ENCODE results near the gene SPATA2L. TPM values are rescaled to one million over a fixed set of nuclear protein-coding genes. Genes with fewer than 3 reads are reported as not detected.
"Not testable (repeated sequence)": the region's sequence is repeated elsewhere in the genome, so short reads cannot be mapped to it uniquely, and the experiment has no call there.

The SPATA2L gene
- total RNA-seq, 1 donor from 2014 or later = 16.2 TPM

DNA sequence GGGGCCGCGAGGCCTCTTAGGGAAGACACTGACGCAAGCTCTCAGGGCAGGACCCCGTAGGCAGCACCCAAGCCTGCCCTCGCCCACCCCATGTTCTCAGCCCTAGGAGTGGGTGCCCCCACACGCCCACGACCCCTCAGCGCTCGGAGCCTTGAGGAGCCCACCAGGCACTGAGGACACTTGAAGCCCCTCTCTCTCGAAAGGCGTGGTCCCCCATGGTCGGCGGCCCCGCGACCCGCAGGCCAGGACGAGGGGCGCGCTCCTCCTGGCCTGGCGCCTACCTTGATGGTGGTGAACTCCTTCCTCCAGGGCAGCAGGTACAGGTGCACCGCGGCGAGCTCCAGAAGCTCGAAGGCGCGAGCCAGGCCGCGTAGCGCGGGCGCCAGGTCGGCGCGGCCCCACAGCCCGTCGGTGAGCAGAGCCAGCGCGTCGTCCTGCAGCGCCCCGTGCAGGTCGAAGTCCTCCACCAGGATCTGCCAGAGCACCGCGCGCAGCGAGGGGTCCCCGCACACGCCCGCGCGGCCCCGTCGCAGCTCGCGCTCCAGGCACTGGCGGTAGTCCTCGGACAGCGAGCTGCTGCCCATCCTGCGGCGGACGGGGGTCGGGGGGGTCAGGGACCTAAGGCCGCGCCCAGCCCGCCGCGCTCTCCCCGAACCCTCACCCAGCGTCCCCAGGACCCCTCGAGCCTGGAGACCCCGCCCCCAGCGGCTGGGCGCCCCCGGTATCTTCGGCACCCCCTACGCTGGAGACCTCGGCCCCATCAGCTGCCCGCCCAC, 668 bp downstream of the SPATA2L start:
- Histone ChIP-seq H3K9me3 (no peaks in the 10 kb centered on the region), H3K27me3 (no peaks in the 10 kb centered on the region), H3K4me1 (peaks cover 28% of the 10 kb centered on the region), H3K4me3 (peak overlapping the region; percentile 68 to 84), H3K36me3 (no peaks in the 10 kb centered on the region), H3K27ac (peak overlapping the region; percentile 79)
- no peak for DNase-seq (ENCODE audit: extremely low spot score in 2 of 2)
- TF ChIP-seq, protein P1, sequence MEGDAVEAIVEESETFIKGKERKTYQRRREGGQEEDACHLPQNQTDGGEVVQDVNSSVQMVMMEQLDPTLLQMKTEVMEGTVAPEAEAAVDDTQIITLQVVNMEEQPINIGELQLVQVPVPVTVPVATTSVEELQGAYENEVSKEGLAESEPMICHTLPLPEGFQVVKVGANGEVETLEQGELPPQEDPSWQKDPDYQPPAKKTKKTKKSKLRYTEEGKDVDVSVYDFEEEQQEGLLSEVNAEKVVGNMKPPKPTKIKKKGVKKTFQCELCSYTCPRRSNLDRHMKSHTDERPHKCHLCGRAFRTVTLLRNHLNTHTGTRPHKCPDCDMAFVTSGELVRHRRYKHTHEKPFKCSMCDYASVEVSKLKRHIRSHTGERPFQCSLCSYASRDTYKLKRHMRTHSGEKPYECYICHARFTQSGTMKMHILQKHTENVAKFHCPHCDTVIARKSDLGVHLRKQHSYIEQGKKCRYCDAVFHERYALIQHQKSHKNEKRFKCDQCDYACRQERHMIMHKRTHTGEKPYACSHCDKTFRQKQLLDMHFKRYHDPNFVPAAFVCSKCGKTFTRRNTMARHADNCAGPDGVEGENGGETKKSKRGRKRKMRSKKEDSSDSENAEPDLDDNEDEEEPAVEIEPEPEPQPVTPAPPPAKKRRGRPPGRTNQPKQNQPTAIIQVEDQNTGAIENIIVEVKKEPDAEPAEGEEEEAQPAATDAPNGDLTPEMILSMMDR (IDR thresholded peaks at IDR 0.05) = no peak
- no peak for TF ChIP-seq POLR2AphosphoS5 (IDR thresholded peaks at IDR 0.05; ENCODE audit: insufficient read depth in 1 of 2, low read depth in 1 of 2)
- TF ChIP-seq POLR2A (IDR thresholded peaks at IDR 0.05) = no peak
- intact Hi-C loops (cut with DNase I) = loop anchor here (5.0 to 10.0 kb wide), 2 partner anchors 139 to 164 kb away; partner anchors contain the start of gene RPL13

DNA sequence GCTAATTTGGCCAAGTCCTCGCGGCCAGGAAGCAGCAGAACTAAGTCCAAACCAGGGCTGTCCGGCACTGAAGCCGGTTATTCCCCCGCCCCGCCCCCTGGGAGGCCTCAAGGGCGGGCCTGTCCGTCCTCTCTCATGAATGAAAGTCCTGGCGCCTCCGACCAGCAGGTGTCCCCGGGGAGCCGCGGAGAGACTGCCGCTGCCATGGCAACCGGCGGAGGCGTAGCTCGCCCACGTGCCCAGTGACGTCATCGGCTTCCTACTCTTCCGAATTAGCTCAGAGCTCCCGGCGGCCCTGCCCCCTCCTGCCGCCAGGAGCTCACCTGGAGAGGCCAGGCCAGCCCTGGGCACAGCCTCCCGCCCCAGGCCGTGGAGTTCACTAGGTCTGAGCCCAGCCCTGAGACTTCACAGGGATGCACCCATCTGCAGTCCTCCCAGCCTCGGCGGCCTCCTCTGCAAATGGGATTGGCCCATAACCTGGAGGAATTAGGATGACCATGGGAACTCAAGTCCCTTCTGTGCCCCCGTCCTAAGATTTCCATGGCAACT, 1.3 kb downstream of the SPATA2L start:
- no peaks in the 10 kb centered on the region for H3K9me3 ChIP-seq
- TF ChIP-seq, protein P1 (IDR thresholded peaks at IDR 0.05) = peak; percentile 36 to 71 (median 52)
- TF ChIP-seq POLR2A (IDR thresholded peaks at IDR 0.05) (peak in 1 of 2 donors; percentile 24), POLR2AphosphoS5 (IDR thresholded peaks at IDR 0.05; ENCODE audit: insufficient read depth in 1 of 2, low read depth in 1 of 2) (peak; percentile 84 to 91)
- H3K36me3 ChIP-seq = no peaks in the 10 kb centered on the region
- peaks cover 28% of the 10 kb centered on the region for H3K4me1 ChIP-seq
- intact Hi-C loops (cut with DNase I) = loop anchor here (5.0 to 10.0 kb wide), 2 partner anchors 138 to 165 kb away; partner anchors contain the start of gene RPL13
- peak in 1 of 2 donors; percentile 99 for DNase-seq (ENCODE audit: extremely low spot score in 2 of 2)
- H3K27me3 ChIP-seq = no peaks in the 10 kb centered on the region
- peak overlapping the region; percentile 79 for H3K27ac ChIP-seq
- peak overlapping the region; percentile 68 to 84 for H3K4me3 ChIP-seq

DNA sequence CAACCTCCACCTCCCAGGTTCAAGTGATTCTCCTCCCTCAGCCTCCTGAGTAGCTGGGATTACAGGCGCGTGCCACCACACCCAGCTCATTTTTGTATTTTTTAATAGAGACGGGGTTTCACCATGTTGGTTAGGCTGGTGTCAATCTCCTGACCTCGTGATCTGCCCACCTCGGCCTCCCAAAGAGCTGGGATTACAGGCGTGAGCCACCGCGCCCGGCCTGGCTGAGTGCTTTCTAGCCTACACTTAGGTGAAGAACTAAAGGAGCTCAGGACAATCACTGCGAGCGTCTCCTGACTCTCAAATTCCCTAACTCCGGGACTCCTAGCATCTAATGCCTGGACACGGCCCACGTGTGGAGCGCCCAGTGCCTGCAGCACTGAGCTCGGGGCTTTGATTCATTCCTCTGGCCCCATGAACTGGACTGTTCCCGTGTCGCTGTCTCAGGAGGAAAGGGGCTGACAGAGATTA, 1.8 kb downstream of the SPATA2L start:
- peak overlapping the region; percentile 79 for H3K27ac ChIP-seq
- not testable (repeated sequence) for H3K36me3 ChIP-seq; H3K27me3 ChIP-seq; H3K9me3 ChIP-seq; DNase-seq (ENCODE audit: extremely low spot score in 2 of 2)
- H3K4me1 ChIP-seq = peaks cover 28% of the 10 kb centered on the region
- H3K4me3 ChIP-seq = peak overlapping the region in 1 of 2 donors; percentile 68
- intact Hi-C loops (cut with DNase I) = loop anchor here (5.0 to 10.0 kb wide), 2 partner anchors 137 to 165 kb away; partner anchors contain the start of gene RPL13

DNA sequence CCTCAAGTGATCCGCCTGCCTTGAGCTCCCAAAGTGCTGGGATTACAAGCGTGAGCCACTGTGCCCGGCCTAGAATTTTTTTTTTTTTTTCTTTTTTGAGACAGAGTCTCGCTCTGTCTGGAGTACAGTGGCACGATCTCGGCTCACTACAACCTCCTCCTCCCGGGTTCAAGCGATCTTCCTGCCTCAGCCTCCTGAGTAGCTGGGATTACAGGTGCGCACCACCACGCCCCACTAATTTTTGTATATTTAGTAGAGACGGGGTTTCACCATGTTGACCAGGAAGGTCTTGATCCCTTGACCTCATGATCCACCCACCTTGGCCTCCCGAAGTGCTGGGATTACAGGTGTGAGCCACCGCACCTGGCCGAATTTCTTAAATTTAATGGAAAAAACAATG, 2.8 kb downstream of the SPATA2L start:
- H3K4me1 ChIP-seq = peaks cover 28% of the 10 kb centered on the region
- H3K9me3 ChIP-seq; DNase-seq (ENCODE audit: extremely low spot score in 2 of 2); H3K27ac ChIP-seq; H3K27me3 ChIP-seq; H3K4me3 ChIP-seq; intact Hi-C loops (cut with DNase I); H3K36me3 ChIP-seq: not testable (repeated sequence)

DNA sequence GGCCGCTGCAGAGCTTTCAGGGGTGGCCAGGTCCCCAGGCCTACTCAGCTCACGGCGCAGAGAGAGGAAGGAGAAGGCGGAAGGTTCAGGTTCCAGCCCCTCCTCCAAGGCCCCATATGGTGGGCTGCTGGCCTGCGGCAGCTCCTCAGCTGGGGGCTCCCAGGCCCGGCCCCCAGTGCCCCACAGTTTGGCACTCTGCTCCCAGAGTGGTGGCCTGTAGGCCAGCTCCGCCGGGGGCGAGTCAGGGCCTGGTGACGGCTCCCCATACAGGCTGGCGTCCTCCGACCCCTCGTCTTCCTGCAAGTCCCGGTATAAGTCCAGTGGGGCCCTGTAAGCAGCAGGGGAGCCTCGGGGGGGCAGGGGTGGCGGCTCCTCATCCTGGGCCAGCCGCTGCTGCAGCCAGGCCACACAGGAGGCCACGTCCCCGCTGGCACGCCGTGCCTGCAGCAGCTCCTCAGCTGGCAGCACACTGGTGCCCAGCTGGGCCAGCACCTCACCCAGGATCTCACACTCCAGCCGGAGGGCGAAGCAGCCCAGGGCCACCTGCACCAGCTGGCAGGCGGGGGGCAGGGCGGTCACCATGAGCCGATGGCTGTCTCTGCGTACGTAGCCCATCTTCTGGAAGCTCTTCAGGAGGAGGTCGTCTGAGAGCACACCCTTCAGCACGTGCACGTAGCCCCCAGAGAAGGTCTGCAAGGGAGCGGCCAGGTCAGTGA, 3.7 kb downstream of the SPATA2L start:
- TF ChIP-seq, protein P1 (IDR thresholded peaks at IDR 0.05) = no peak
- no peak for TF ChIP-seq POLR2A (IDR thresholded peaks at IDR 0.05)
- TF ChIP-seq POLR2AphosphoS5 (IDR thresholded peaks at IDR 0.05; ENCODE audit: insufficient read depth in 1 of 2, low read depth in 1 of 2) = no peak
- Histone ChIP-seq H3K4me1 (peaks cover 28% of the 10 kb centered on the region), H3K36me3 (peaks cover 0 to 12% of the 10 kb centered on the region in 2 donors), H3K4me3 (no peak overlapping the region), H3K27me3 (no peaks in the 10 kb centered on the region), H3K27ac (no peak overlapping the region), H3K9me3 (no peaks in the 10 kb centered on the region)
- DNase-seq (ENCODE audit: extremely low spot score in 2 of 2) = no peak
- intact Hi-C loops (cut with DNase I) = no loop called here

All from vagina (tissue), 2 donors.